ENCODE measurements around the gene PTAR1.
"Not testable (repeated sequence)": the region's sequence is repeated elsewhere in the genome, so short reads cannot be mapped to it uniquely, and the experiment has no call there.

The PTAR1 gene

GRCh38 chr9:69759421-69760277 lies at the start of gene PTAR1:
PTAR1 (minus strand) TSS chr9:69760011; CDS start chr9:69759938, 73 bp downstream.
- peak; percentile 83 for DNase-seq (ENCODE audit: low read depth)

- no peak for DNase-seq (ENCODE audit: low read depth)
Observed at GRCh38 chr9:69809304-69809863, 49.6 kb upstream of the PTAR1 start.

DNA sequence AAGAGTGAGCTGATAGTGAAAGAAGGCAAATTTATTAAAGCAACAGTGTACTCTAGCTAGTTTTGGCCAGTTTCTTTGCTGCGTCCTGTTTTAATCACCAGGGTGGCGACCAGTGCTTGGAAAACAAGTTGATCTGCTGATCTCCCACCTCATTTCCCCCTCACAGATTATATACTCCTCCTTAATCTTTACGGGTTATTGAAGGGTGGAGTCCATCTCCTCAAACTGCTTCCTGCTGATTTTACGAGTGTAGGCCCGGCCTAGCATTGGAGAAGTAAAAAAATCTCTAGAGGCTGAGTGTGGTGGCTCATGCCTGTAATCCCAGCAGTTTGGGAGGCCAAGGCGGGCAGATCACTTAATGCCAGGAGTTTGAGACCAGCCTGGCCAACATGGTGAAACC lies 46.8 kb upstream of the PTAR1 start:
- no peak for DNase-seq (ENCODE audit: low read depth)

DNA sequence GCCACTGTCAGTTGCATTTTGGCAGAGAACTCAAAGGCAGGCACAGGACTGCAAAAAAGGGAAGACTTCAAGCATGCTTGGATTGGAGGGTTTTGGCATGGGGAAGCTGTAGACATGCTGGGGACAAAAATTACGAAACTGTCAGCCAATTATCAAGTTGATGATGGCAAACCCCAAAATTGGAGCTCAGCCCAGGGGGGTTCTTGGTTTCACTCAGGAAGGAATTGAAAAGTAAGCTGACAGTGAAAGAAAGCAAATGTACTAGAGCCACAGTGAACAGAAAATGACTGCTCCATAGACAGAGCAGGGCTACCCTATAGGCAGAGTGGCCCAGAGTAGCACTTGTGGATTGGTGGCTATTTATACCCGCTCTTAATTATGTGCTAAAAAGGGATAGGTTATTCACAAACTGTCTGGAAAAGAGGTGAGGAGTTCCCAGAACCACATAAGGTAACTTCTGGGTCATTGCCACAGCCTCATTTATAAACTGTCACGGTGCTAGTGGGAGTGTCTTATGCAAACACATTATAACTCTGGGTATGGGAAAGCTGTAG lies 46.2 kb upstream of the PTAR1 start:
- no peak for DNase-seq (ENCODE audit: low read depth)

GRCh38 chr9:69801989-69802388 lies 42.2 kb upstream of the PTAR1 start:
- no peak for DNase-seq (ENCODE audit: low read depth)

DNA sequence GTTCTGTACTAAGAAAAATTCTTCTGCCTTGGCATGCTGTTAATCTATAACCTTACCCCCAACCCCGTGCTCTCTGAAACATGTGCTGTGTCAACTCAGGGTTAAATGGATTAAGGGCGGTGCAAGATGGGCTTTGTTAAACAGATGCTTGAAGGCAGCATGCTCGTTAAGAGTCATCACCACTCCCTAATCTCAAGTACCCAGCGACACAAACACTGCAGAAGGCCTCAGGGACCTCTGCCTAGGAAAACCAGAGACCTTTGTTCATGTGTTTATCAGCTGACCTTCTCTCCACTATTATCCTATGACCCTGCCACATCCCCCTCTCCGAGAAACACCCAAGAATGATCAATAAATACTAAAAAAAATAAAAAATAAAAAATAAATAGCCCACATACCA lies 40.2 kb upstream of the PTAR1 start:
- DNase-seq (ENCODE audit: low read depth) = not testable (repeated sequence)

- DNase-seq (ENCODE audit: low read depth) = not testable (repeated sequence)
Observed at GRCh38 chr9:69799521-69799920, 39.7 kb upstream of the PTAR1 start.

DNA sequence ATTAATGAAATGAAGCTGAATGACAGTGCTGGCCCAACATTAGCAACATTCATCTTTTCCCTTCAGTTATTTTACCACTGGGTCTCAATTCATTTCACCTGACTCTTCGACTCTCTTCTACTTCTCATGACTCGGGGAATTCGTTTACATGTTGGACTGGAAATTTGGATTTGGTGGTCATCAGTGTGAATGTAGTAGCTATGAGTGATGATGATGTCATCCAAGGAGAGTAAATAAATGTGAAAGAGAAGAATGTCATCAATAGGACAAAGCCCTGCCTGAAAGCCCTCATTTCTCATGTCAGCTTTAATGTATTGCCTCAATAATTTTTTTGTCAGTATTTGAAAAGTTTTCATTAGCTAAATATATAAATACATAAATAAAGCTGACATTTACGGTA lies 38.9 kb upstream of the PTAR1 start:
- no peak for DNase-seq (ENCODE audit: low read depth)

GRCh38 chr9:69797675-69798074 lies 37.9 kb upstream of the PTAR1 start:
- DNase-seq (ENCODE audit: low read depth) = no peak

- DNase-seq (ENCODE audit: low read depth) = no peak
Observed at GRCh38 chr9:69794356-69794755, 34.5 kb upstream of the PTAR1 start.

- DNase-seq (ENCODE audit: low read depth) = no peak
Observed at GRCh38 chr9:69785757-69786156, 25.9 kb upstream of the PTAR1 start.

- DNase-seq (ENCODE audit: low read depth) = no peak
Observed at GRCh38 chr9:69773258-69773657, 13.4 kb upstream of the PTAR1 start.

- DNase-seq (ENCODE audit: low read depth) = no peak
Observed at GRCh38 chr9:69771775-69772418, 12.1 kb upstream of the PTAR1 start.

GRCh38 chr9:69768716-69769115 lies 8.9 kb upstream of the PTAR1 start:
- DNase-seq (ENCODE audit: low read depth) = no peak

DNA sequence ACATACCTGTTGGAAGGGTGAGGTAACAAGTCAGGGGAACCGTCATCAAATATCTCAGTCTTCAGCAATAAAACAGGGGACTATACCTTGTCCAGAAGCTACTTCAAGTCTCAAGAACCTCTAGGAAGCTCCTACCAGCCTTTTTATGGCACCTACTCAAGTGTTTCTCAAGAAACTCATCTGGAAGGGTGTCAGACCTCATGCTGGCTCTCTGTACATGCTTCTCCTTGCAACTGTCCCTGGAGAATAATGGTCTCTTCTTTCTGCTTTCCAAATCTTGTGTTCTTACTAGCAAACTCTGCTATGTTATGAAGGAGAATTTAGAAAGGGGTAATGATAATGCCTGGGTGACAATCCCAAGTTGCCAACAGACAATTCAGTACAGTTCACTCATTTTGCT lies 8.3 kb upstream of the PTAR1 start:
- no peak for DNase-seq (ENCODE audit: low read depth)

GRCh38 chr9:69763862-69764261 lies 4.1 kb upstream of the PTAR1 start:
- DNase-seq (ENCODE audit: low read depth) = not testable (repeated sequence)

DNA sequence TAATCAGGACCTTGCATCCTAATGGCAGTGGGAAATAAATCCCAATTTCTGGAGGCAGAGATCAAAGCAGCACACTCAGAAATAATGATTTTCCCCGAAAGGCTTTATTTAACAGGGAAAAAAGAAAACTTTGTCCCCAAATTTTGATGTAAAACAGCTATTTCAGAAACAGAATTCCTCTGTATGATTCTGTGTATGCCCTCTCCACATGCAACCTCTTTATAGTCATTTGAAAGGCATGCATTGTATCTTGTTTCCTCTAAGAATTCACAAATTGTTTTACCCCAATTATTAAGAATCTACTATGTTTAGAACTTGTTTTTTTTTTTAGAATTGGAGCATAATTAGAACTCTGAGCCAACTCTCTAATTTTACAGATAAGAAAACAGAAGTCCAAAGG lies 2.7 kb upstream of the PTAR1 start:
- no peak for DNase-seq (ENCODE audit: low read depth)

DNA sequence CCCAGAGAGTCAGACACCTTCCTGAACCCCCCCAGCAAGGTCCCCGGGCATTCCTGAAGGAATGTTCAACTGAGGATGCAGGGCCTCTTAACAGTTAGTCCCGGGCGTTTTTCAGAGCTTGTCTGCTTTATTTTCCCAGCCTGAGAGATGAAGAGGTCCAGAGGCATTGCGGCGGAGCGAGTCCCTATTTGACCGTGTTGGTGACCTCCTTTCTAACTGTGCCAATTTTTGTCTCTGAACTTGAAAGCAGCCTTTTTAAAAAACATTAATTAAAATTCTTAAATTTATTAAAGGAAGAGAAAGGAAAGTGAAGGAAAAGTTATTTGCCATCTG lies 433 bp upstream of the PTAR1 start:
- DNase-seq (ENCODE audit: low read depth) = no peak

DNA sequence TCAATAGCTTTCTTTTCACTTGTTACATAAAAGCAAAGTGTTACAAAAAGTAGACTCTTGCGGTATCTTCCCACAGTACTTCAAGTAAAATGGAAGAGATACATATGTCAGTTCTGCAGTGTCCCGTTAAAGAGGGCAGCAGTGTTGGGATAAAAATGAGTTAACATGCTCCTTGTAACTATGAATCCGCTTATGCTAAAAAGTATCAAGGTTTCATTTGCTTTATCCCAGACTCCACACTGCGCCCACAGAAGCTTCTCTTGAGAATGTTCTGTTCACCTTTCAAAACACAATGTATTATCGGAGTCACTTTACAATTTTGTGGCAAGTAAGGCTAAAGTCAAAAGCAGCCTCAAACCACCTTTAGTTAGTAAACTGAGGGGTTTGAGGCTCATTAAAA lies 790 bp downstream of the PTAR1 start:
- no peak for DNase-seq (ENCODE audit: low read depth)

DNA sequence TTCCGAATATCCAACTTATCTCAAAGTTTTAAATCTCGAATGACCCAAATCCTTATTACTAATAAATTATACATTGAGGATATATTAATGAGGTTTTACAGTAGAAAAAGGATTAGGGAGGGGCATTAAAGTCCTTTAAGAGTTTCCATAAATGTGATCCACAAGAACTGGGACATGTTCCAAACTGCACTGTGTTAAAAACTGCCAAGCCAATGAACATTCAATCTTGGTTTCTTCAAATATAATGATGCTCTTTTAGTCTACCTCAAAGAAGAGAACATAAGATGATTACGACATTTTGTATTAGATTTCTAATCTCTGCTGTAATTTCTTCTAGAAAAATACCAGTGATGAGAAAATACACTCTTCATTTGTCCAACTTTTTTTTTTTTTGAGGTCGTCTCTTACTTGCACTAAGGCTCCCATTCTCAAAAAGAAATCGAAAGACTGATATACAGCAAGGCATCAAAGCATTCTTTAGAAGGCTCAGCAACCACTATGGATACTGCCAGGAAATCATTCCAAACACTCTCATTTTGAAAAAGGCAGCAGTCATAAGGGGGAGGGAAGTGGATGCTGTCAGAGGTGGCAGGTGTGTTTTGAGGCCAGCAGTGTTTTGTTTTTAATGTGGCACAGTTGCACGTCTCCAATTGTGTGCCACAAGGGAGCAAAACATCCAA lies 1.7 kb downstream of the PTAR1 start:
- no peak for DNase-seq (ENCODE audit: low read depth)

DNA sequence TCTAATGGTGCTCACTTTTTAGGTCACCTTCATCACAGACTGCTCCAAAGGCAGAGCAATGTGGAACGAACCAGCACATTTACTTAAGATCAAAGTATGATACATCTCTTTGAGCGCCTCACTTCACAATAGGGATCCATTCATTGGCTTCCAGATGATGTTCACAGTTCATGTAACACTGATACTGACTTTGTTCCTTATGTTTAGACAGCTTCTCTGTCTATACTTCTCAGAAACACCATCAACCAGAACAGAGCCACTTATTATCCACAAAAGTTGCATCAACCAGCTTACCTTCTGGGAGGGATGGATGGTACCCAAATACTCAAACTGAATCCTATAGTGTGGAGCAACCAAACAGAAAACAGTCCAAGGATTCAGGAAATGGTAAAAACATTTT lies 4.6 kb downstream of the PTAR1 start:
- no peak for DNase-seq (ENCODE audit: low read depth)

GRCh38 chr9:69753830-69754229 lies 6.0 kb downstream of the PTAR1 start:
- no peak for DNase-seq (ENCODE audit: low read depth)

DNA sequence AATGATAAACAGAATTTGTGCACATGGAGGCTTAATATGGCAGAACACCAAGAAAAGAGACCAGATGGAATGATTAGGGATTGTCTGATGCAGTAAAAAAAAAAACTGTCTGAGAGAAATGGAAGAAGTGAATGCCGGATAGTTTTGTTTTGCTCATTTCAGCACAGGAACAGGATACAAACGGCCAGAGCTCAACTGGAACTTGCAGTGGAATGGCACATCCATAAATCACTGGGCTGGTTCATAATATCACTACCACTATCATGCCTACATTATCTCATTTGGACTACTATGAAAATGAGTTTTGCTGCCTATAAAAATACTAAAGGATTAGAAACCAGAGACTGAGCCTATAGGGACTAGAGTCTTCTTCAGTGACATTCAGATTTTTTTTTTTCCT lies 9.7 kb downstream of the PTAR1 start:
- no peak for DNase-seq (ENCODE audit: low read depth)
